HepG2 (cell line): ENCODE measurements around the gene CDHR5. TPM values are rescaled to one million over a fixed set of nuclear protein-coding genes. Genes with fewer than 3 reads are reported as not detected.

Experiments used
- ATAC-seq: fragments of 200-7000 bp; cut with Tn5 transposase; 3 replicates; pipeline ENCODE4 v1.9.1; 2020; ENCODE audit warnings: mild to moderate bottlenecking, moderate library complexity
- BruUV-seq: library from RNA; stranded (reverse); fragments of 400-500 nt; replicated peaks from 2 replicates; lab custom pipeline; 2021; lab: Mats Ljungman, UMichigan
- CTCF ChIA-PET: fragments of 300-600 bp; formaldehyde crosslinking; extraction: SDS; loops from one replicate; lab custom pipeline; 2021; ENCODE audit warnings: low total read pairs, inconsistent platforms, low intra/inter-chr PET ratio; lab: Yijun Ruan, JAX
- POLR2A ChIA-PET: fragments of 350-600 bp; sonication (Branson Sonifier 250); formaldehyde crosslinking; loops from one replicate; lab custom pipeline; 2020; ENCODE audit warnings: antibody characterized with exemption, inconsistent platforms; lab: Yijun Ruan, JAX
- DNase-seq: peaks from one replicate; pipeline ENCODE4 v3.0.0-alpha.2; 2015; ENCODE audit warnings: low spot score
- FAIRE-seq: peaks from 3 replicates; lab custom pipeline; 2011; peaks lifted over from hg19 to GRCh38; lab: Jason Lieb, UNC
- H2AFZ ChIP-seq: one replicate; pipeline ENCODE4 v1.6.1; 2011; ENCODE audit warnings: low read length, inconsistent platforms
- H3K27ac ChIP-seq: fragments of 300-600 bp; 3 replicates; pipeline ENCODE4 v1.8.0; 2011; ENCODE audit warnings: mixed run types, mild to moderate bottlenecking, mixed read lengths, low read length, inconsistent platforms; ENCODE audit not compliant: insufficient read depth; ENCODE audit errors: extremely low read length
- H3K27me3 ChIP-seq, 2 experiments: fragments of 200-600 bp in 1 of 2; 2 replicates in 1 of 2; 3 replicates in 1 of 2; pipeline versions ENCODE4 v1.6.0 to v1.8.0; 2011; ENCODE audit warnings: low read length in 2 of 2, mild to moderate bottlenecking in 2 of 2, moderate library complexity in 2 of 2, inconsistent platforms in 1 of 2; ENCODE audit not compliant: insufficient read depth in 2 of 2, control insufficient read depth in 1 of 2
- H3K36me3 ChIP-seq, 2 experiments: fragments of 200-600 bp in 1 of 2; replicated peaks in 1 of 2; 2 replicates in 1 of 2; 3 replicates in 1 of 2; pipeline versions ENCODE4 v1.5.1 to v1.8.0; 2011; ENCODE audit warnings: low read length in 2 of 2, inconsistent platforms in 1 of 2; ENCODE audit not compliant: insufficient read depth in 2 of 2, control insufficient read depth in 1 of 2
- H3K4me1 ChIP-seq: 2 replicates; pipeline ENCODE4 v1.5.1; 2012; ENCODE audit warnings: low read length, inconsistent platforms; ENCODE audit not compliant: insufficient read depth
- H3K4me2 ChIP-seq: 2 replicates; pipeline ENCODE4 v1.6.0; 2011; ENCODE audit warnings: low read depth, low read length, inconsistent platforms
- H3K4me3 ChIP-seq, 3 experiments: fragments of 200-600 bp in 1 of 3; sonication (generic), shearing (Covaris generic) in 1 of 3; replicated peaks in 1 of 3; 2 replicates each; pipeline ENCODE4 v1.5.1; 2011 to 2016; ENCODE audit warnings: low read length in 3 of 3, inconsistent platforms in 2 of 3, low read depth in 2 of 3, mild to moderate bottlenecking in 2 of 3, control low read depth in 1 of 3, mixed read lengths in 1 of 3; ENCODE audit not compliant: insufficient read depth in 1 of 3
- H3K79me2 ChIP-seq: one replicate; pipeline ENCODE4 v1.6.1; 2011; ENCODE audit warnings: low read length, inconsistent platforms; ENCODE audit not compliant: insufficient read depth
- H3K9ac ChIP-seq: 2 replicates; pipeline ENCODE4 v1.6.0; 2011; ENCODE audit warnings: mild to moderate bottlenecking, low read depth, low read length, inconsistent platforms; ENCODE audit not compliant: insufficient read depth
- H3K9me3 ChIP-seq: 2 replicates; pipeline ENCODE4 v1.5.1; 2012; ENCODE audit warnings: mild to moderate bottlenecking, low read length
- H4K20me1 ChIP-seq: 2 replicates; pipeline ENCODE4 v1.6.0; 2011; ENCODE audit warnings: inconsistent platforms, mild to moderate bottlenecking, low read length, moderate library complexity; ENCODE audit not compliant: insufficient read depth
- ATF7-NPFF ChIP-seq: sonication (generic); formaldehyde crosslinking; IDR thresholded peaks from 2 replicates; pipeline ENCODE4 v1.8.1; 2023; ENCODE audit warnings: mild to moderate bottlenecking, low read depth, missing genetic modification reagents, moderate library complexity
- KDM5B ChIP-seq: sonication (generic); formaldehyde crosslinking; IDR thresholded peaks from 2 replicates; pipeline ENCODE4 v1.4.0; 2020; ENCODE audit warnings: missing genetic modification reagents, mild to moderate bottlenecking, borderline replicate concordance
- LCORL ChIP-seq, 2 experiments: fragments of 450-650 bp in 1 of 2; sonication (generic) in 1 of 2; formaldehyde crosslinking in 1 of 2; IDR thresholded peaks; 2 replicates each; pipeline versions ENCODE4 v1.5.0 to v1.6.1; 2017 to 2020; ENCODE audit warnings: antibody characterized with exemption in 1 of 2, missing genetic modification reagents in 1 of 2
- PHF8 ChIP-seq: sonication (generic); formaldehyde crosslinking; IDR thresholded peaks from 2 replicates; pipeline ENCODE4 v1.5.0; 2020; ENCODE audit warnings: missing genetic modification reagents
- RBFOX2 ChIP-seq: fragments of 200-400 bp; formaldehyde crosslinking; IDR thresholded peaks from 2 replicates; pipeline ENCODE4 v1.6.1; 2017; ENCODE audit warnings: low read depth, mild to moderate bottlenecking, low read length
- RELA ChIP-seq: sonication (generic); formaldehyde crosslinking; IDR thresholded peaks from 2 replicates; pipeline ENCODE4 v1.4.0; 2020; ENCODE audit warnings: missing genetic modification reagents
- RNF2 ChIP-seq: fragments of 450-650 bp; conservative IDR thresholded peaks from 2 replicates; pipeline ENCODE4 v1.6.1; 2016; ENCODE audit warnings: low read depth
- TCF12 ChIP-seq, 2 experiments: fragments of 450-650 bp in 1 of 2; sonication (generic) in 1 of 2; formaldehyde crosslinking in 1 of 2; IDR thresholded peaks; 2 replicates each; pipeline versions ENCODE4 v1.6.1 to v1.8.0; 2017 to 2022; ENCODE audit warnings: antibody characterized with exemption in 1 of 2, mild to moderate bottlenecking in 1 of 2, missing genetic modification reagents in 1 of 2, moderate library complexity in 1 of 2
- ZFX ChIP-seq: sonication (generic); formaldehyde crosslinking; IDR thresholded peaks from 2 replicates; pipeline ENCODE4 v1.4.0; 2020; ENCODE audit warnings: mild to moderate bottlenecking, low read depth, missing genetic modification reagents, moderate library complexity
- ZFY ChIP-seq: sonication (generic); formaldehyde crosslinking; IDR thresholded peaks from 2 replicates; pipeline ENCODE4 v1.4.0; 2020; ENCODE audit warnings: missing genetic modification reagents
- ZNF143 ChIP-seq: sonication (generic); formaldehyde crosslinking; IDR thresholded peaks from 2 replicates; pipeline ENCODE4 v1.4.0; 2020; ENCODE audit warnings: missing genetic modification reagents
- ZNF713 ChIP-seq: sonication (generic); formaldehyde crosslinking; IDR thresholded peaks from 2 replicates; pipeline ENCODE4 v1.4.0; 2020; ENCODE audit warnings: mild to moderate bottlenecking, missing genetic modification reagents
- ZNF776 ChIP-seq: sonication (generic); formaldehyde crosslinking; IDR thresholded peaks from 2 replicates; pipeline ENCODE4 v1.4.0; 2020; ENCODE audit warnings: mild to moderate bottlenecking, missing genetic modification reagents
- ZNF891 ChIP-seq: sonication (generic); formaldehyde crosslinking; IDR thresholded peaks from 2 replicates; pipeline ENCODE4 v1.5.0; 2020; ENCODE audit warnings: mild to moderate bottlenecking, missing genetic modification reagents
- WGBS: methylation state at CpG from one replicate; pipeline ENCODE4 v1.1.6; 2017; ENCODE audit warnings: low lambda C conversion rate; 5-methylcytosine and 5-hydroxymethylcytosine counted together
- in situ Hi-C: cut with HindIII; loops from 2 replicates; pipeline ENCODE4 v1.10.0; 2017; ENCODE audit warnings: low pct_unique_long_range_greater_than_20kb; ENCODE audit not compliant: extremely low pct_ligation_motif_present
- intact Hi-C: fragments of 100-400 bp; cut with micrococcal nuclease; formaldehyde crosslinking; loops from one replicate; pipeline ENCODE4 v1.10.0; 2022; ENCODE audit not compliant: unreplicated experiment
- polyA plus RNA-seq, 8 experiments: library from polyadenylated mRNA; depleted of rRNA in 3 of 8; stranded (reverse) in 7 of 8; unstranded in 1 of 8; fragments of >200 nt; fragmentation: Illumina TruSeq in 4 of 8; extraction: Trizol in 4 of 8; gene quantifications; 2 replicates each; pipeline versions ENCODE4 v1.2.1 to v1.2.3, GENCODE V29; 2011 to 2016; ENCODE audit warnings: low read depth in 4 of 8, missing spikeins in 1 of 8, mixed read lengths in 1 of 8; ENCODE audit not compliant: insufficient read depth in 1 of 8
- total RNA-seq, 5 experiments: library from RNA; depleted of rRNA; stranded (reverse); fragments of >200 nt; fragmentation: Illumina TruSeq; extraction: Trizol; gene quantifications; 2 replicates each; pipeline ENCODE4 v1.2.3, GENCODE V29; 2016; ENCODE audit warnings: low read depth in 1 of 5
- TF ChIP-seq, protein P1 (sequence below): IDR thresholded peaks from 2 replicates; pipeline ENCODE4 v1.4.0; 2020; ENCODE audit warnings: mild to moderate bottlenecking, missing genetic modification reagents
- TF ChIP-seq, protein P2 (sequence below): sonication (generic); formaldehyde crosslinking; IDR thresholded peaks from 2 replicates; pipeline ENCODE4 v1.8.1; 2023; ENCODE audit warnings: mild to moderate bottlenecking, moderate library complexity, missing genetic modification reagents
- TF ChIP-seq, protein P3 (sequence below): sonication (generic); formaldehyde crosslinking; IDR thresholded peaks from 2 replicates; pipeline ENCODE4 v1.4.0; 2020; ENCODE audit warnings: missing genetic modification reagents, low read depth, mild to moderate bottlenecking, borderline replicate concordance

CDHR5 gene
- total and polyA plus RNA-seq, 2 of the 13 experiments (the other 11 are each of a cell fraction or from before 2014, with no cell fraction given) = 0.46 to 0.71 TPM

- TF ChIP-seq, protein P1, sequence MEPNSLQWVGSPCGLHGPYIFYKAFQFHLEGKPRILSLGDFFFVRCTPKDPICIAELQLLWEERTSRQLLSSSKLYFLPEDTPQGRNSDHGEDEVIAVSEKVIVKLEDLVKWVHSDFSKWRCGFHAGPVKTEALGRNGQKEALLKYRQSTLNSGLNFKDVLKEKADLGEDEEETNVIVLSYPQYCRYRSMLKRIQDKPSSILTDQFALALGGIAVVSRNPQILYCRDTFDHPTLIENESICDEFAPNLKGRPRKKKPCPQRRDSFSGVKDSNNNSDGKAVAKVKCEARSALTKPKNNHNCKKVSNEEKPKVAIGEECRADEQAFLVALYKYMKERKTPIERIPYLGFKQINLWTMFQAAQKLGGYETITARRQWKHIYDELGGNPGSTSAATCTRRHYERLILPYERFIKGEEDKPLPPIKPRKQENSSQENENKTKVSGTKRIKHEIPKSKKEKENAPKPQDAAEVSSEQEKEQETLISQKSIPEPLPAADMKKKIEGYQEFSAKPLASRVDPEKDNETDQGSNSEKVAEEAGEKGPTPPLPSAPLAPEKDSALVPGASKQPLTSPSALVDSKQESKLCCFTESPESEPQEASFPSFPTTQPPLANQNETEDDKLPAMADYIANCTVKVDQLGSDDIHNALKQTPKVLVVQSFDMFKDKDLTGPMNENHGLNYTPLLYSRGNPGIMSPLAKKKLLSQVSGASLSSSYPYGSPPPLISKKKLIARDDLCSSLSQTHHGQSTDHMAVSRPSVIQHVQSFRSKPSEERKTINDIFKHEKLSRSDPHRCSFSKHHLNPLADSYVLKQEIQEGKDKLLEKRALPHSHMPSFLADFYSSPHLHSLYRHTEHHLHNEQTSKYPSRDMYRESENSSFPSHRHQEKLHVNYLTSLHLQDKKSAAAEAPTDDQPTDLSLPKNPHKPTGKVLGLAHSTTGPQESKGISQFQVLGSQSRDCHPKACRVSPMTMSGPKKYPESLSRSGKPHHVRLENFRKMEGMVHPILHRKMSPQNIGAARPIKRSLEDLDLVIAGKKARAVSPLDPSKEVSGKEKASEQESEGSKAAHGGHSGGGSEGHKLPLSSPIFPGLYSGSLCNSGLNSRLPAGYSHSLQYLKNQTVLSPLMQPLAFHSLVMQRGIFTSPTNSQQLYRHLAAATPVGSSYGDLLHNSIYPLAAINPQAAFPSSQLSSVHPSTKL (CRISPR knock-in tag) = peak; percentile 82
- TF ChIP-seq, protein P2, sequence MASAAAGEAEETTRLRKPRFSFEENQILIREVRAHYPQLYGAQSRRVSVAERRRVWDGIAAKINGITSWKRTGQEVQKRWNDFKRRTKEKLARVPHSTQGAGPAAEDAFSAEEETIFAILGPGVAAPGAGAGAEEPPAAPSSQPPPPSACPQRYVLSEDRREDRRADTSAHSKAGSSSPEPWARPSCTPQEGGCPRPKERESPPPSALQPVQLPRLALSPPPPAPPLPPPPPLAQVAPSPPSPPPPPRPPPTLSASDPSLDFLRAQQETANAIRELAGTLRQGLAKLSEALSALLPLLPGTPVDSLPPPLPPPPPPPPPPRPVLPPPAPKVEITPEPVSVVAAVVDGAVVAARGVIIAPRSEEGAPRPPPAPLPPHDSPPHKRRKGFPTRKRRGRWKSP = no peak
- TF ChIP-seq LCORL (IDR thresholded peaks at IDR 0.05) (no peak), LCORL (CRISPR knock-in tag; IDR thresholded peaks at IDR 0.05) (peak; percentile 88), RELA (CRISPR knock-in tag) (no peak)
- TF ChIP-seq, protein P3, sequence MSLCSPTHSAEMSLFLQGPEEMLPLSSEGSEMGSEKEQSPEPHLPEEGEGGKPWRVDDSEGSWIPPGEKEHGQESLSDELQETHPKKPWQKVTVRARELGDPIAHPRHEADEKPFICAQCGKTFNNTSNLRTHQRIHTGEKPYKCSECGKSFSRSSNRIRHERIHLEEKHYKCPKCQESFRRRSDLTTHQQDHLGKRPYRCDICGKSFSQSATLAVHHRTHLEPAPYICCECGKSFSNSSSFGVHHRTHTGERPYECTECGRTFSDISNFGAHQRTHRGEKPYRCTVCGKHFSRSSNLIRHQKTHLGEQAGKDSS (CRISPR knock-in tag) = peak; percentile 49; the same call in 1 of the 2 replicates
Observed at GRCh38 chr11:587978-588380, 36.8 kb downstream of the CDHR5 start (continued).

DNA sequence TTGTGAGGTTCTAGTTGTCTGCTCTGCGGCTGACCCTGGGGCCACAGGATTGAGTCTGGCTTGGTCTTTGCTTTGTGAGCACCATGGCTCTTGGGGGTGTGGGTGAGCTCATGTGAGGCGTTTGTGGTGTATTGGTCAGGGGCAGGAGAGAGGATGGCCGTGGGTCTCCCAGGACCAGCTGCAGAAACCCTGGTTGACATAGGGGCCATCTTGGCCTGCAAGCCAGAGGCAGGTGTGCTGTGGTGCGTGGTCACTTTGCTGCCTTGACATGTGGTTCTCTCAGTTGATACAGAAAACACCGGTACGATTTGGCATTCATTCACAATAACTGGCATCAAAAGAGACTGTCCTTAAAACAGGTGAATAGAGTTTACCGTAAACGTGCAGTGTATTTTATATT, 37.2 kb downstream of the CDHR5 start:
- POLR2A ChIA-PET = interaction anchor here (0.7 to 1.8 kb wide), 16 partner anchors 9 to 232 kb away, joined by 3 to 33 read pairs (median 4); partner anchors contain the start of genes DEAF1, PHRF1 and TMEM80
- WGBS = 31% methylated on average over 7 of the region's 8 CpGs
- Histone ChIP-seq H3K4me2 (peak overlapping the region; percentile 60), H3K9ac (no peak overlapping the region), H3K27me3 (no peaks in the 10 kb centered on the region), H3K27ac (peak overlapping the region; percentile 70), H3K4me1 (peaks cover 54% of the 10 kb centered on the region), H4K20me1 (peaks cover 27% of the 10 kb centered on the region), H2AFZ (no peak overlapping the region), H3K36me3 (peaks cover 23 to 61% of the 10 kb centered on the region in 2 experiments), H3K79me2 (peaks cover 39% of the 10 kb centered on the region), H3K4me3 (peak overlapping the region in 1 of 3 experiments; percentile 15; a peak in 1 of 6 replicates), H3K9me3 (no peaks in the 10 kb centered on the region)
- no peak for FAIRE-seq
- no TSS peak for BruUV-seq
- CTCF ChIA-PET = no interaction called here
- DNase-seq = no peak
- intact Hi-C loops = no loop called here
- ATAC-seq = peak; percentile 56
- in situ Hi-C loops = no loop called here
- no peak for TF ChIP-seq TCF12 (IDR thresholded peaks at IDR 0.05)
- 0 out of 2 replicates have a peak, but pooled peaks have one; percentile 15 for TF ChIP-seq TCF12 (CRISPR knock-in tag; IDR thresholded peaks at IDR 0.05)
- TF ChIP-seq ZNF713 (CRISPR knock-in tag) = no peak
- no peak for TF ChIP-seq RNF2
- TF ChIP-seq KDM5B = peak; percentile 62; the same call in 1 of the 2 replicates
- TF ChIP-seq ZFY (CRISPR knock-in tag) = 0 out of 2 replicates have a peak, but pooled peaks have one; percentile 19
- peak; percentile 14; the same call in 1 of the 2 replicates for TF ChIP-seq ATF7-NPFF
- no peak for TF ChIP-seq LCORL (IDR thresholded peaks at IDR 0.05)
- no peak for TF ChIP-seq LCORL (CRISPR knock-in tag; IDR thresholded peaks at IDR 0.05)
- no peak for TF ChIP-seq RBFOX2
- no peak for TF ChIP-seq PHF8 (CRISPR knock-in tag)
- TF ChIP-seq ZNF143 (CRISPR knock-in tag) = peak; percentile 3; the same call in 1 of the 2 replicates
- TF ChIP-seq ZNF891 = 0 out of 2 replicates have a peak, but pooled peaks have one; percentile 26
- 0 out of 2 replicates have a peak, but pooled peaks have one; percentile 21 for TF ChIP-seq ZNF776 (CRISPR knock-in tag)
- TF ChIP-seq ZFX (CRISPR knock-in tag) = 0 out of 2 replicates have a peak, but pooled peaks have one; percentile 7
